ENCODE results near the gene OR52A1. TPM values are rescaled to one million over a fixed set of nuclear protein-coding genes. Genes with fewer than 3 reads are reported as not detected.

Gene OR52A1
- not detected in 5 replicates for total RNA-seq (2022; extraction: Qiagen RNA extraction; ENCODE audit: low read depth)

GRCh38 chr11:5154657-5155056 lies at the start of gene OR52A1:
TSS of gene OR52A1 (minus strand) at chr11:5154757. CDS start at chr11:5152369, 2,388 bp downstream.

GRCh38 chr11:5200582-5200981 lies 46.0 kb upstream of the OR52A1 start, which contains the start of gene OR51V1:
TSS of gene OR51V1 (minus strand) at chr11:5200682. CDS start at chr11:5200682, 0 bp downstream.

GRCh38 chr11:5137996-5138395 lies 16.6 kb downstream of the OR52A1 start, which contains the start of gene OR52A5:
TSS of gene OR52A5 (minus strand) at chr11:5138356. CDS start at chr11:5132642, 5,714 bp downstream.

Other genes with a start within 250 kb of the OR52A1 start
- gene OR51G2, start 235.4 kb downstream of the OR52A1 start, total RNA-seq (2022; extraction: Qiagen RNA extraction; ENCODE audit: low read depth) = not detected in 5 replicates
- gene OR51G1, start 230.4 kb downstream of the OR52A1 start, total RNA-seq (2022; extraction: Qiagen RNA extraction; ENCODE audit: low read depth) = not detected in 5 replicates
- gene OR51A4, start 207.2 kb downstream of the OR52A1 start, total RNA-seq (2022; extraction: Qiagen RNA extraction; ENCODE audit: low read depth) = not detected in 5 replicates
- not detected in 5 replicates for gene OR51A2, start 199.0 kb downstream of the OR52A1 start, total RNA-seq (2022; extraction: Qiagen RNA extraction; ENCODE audit: low read depth)
- gene OR51L1, start 159.9 kb downstream of the OR52A1 start, total RNA-seq (2022; extraction: Qiagen RNA extraction; ENCODE audit: low read depth) = not detected in 5 replicates
- not detected in 5 replicates for gene OR52J3, start 108.2 kb downstream of the OR52A1 start, total RNA-seq (2022; extraction: Qiagen RNA extraction; ENCODE audit: low read depth)
- gene OR52E2, start 95.1 kb downstream of the OR52A1 start, total RNA-seq (2022; extraction: Qiagen RNA extraction; ENCODE audit: low read depth) = not detected in 5 replicates
- not detected in 5 replicates for gene OR52E1, start 85.2 kb downstream of the OR52A1 start, total RNA-seq (2022; extraction: Qiagen RNA extraction; ENCODE audit: low read depth)
- gene OR52A5, start 16.4 kb downstream of the OR52A1 start, total RNA-seq (2022; extraction: Qiagen RNA extraction; ENCODE audit: low read depth) = not detected in 5 replicates
- gene OR51V1, start 45.9 kb upstream of the OR52A1 start, total RNA-seq (2022; extraction: Qiagen RNA extraction; ENCODE audit: low read depth) = not detected in 5 replicates
- gene HBB, start 72.3 kb upstream of the OR52A1 start, total RNA-seq (2022; extraction: Qiagen RNA extraction; ENCODE audit: low read depth) = not detected in 5 replicates
- not detected in 5 replicates for gene HBD, start 79.7 kb upstream of the OR52A1 start, total RNA-seq (2022; extraction: Qiagen RNA extraction; ENCODE audit: low read depth)
- not detected in 5 replicates for gene HBG1, start 95.1 kb upstream of the OR52A1 start, total RNA-seq (2022; extraction: Qiagen RNA extraction; ENCODE audit: low read depth)
- gene HBG2, start 100.0 kb upstream of the OR52A1 start, total RNA-seq (2022; extraction: Qiagen RNA extraction; ENCODE audit: low read depth) = not detected in 5 replicates
- gene HBE1, start 115.2 kb upstream of the OR52A1 start, total RNA-seq (2022; extraction: Qiagen RNA extraction; ENCODE audit: low read depth) = 0.38 TPM in 1 of 5 replicates, not detected in the others
- gene OR51B4, start 147.2 kb upstream of the OR52A1 start, total RNA-seq (2022; extraction: Qiagen RNA extraction; ENCODE audit: low read depth) = not detected in 5 replicates
- gene OR51B2, start 169.5 kb upstream of the OR52A1 start, total RNA-seq (2022; extraction: Qiagen RNA extraction; ENCODE audit: low read depth) = not detected in 5 replicates
- 0.10 TPM in 2 of 5 replicates, not detected in the others for gene OR51B5, start 188.8 kb upstream of the OR52A1 start, total RNA-seq (2022; extraction: Qiagen RNA extraction; ENCODE audit: low read depth)
- gene OR51B6, start 196.8 kb upstream of the OR52A1 start, total RNA-seq (2022; extraction: Qiagen RNA extraction; ENCODE audit: low read depth) = not detected in 5 replicates
- not detected in 5 replicates for gene OR51M1, start 229.1 kb upstream of the OR52A1 start, total RNA-seq (2022; extraction: Qiagen RNA extraction; ENCODE audit: low read depth)